ENCODE results near the gene CAND2.
"Not testable (repeated sequence)": the region's sequence is repeated elsewhere in the genome, so short reads cannot be mapped to it uniquely, and the experiment has no call there.

The CAND2 gene

GRCh38 chr3:12772462-12772861 lies 24.0 kb upstream of the CAND2 start:
- no peak for DNase-seq

GRCh38 chr3:12773030-12773709 lies 23.3 kb upstream of the CAND2 start:
- DNase-seq: no peak

GRCh38 chr3:12773710-12774086 lies 22.8 kb upstream of the CAND2 start:
- DNase-seq: no peak

DNA sequence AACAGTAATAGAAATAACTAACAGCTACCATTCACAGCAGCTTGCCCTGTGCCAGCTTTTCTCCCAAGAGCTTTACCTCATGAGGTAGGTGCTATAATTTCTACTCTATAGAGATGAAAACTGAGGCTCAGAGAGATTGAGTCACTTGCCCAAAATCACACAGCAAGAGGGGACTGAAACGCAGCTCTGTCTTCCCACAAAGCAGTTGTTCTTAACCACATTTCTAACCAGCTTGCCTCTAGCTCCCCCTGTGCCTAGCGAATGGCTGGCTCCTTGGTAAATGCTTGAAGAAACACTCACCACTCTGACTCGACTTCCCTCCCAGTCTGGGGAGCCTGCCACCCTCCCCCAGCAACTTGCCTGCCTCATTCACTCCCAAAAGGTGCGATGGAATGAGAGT lies 21.9 kb upstream of the CAND2 start:
- DNase-seq: no peak

DNA sequence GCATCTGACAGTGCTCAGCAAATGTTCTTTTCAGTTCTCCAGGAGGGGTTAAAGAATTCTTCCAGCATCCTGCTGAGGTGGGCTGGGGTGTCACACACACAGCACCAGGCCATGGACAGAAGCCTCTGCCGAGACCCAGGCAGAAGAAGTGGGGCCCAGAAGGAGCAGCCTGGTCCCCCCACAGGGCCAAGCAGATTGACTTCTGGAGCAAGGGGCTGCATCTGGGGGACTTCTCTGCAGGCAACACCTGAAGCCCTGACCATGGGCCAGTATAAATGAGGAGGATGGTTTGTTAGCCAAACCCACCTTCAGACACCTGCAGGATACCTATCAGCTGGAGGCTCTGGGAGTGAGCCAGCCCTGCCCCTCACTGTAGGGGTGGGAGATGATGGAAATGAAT lies 21.3 kb upstream of the CAND2 start:
- DNase-seq: no peak

DNA sequence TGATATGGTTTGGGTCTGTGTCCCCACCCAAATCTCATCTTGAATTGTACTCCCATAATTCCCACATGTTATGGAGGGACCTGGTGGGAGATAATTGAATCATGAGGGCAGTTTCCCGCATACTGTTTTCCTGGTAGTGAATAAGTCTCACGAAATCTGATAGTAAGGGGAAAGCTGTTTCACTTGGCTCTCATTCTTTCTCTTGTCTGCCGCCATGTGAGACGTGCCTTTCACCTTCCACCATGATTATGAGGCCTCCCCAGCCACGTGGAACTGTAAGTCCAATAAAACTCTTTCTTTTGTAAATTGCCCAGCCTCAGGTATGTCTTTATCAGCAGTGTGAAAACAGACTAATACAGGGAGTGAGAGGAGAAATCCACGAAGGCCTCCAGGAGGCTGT lies 20.5 kb upstream of the CAND2 start:
- not testable (repeated sequence) for DNase-seq

GRCh38 chr3:12777171-12777570 lies 19.3 kb upstream of the CAND2 start:
- DNase-seq: no peak

- no peak for DNase-seq
Measured at GRCh38 chr3:12780751-12781150, 15.7 kb upstream of the CAND2 start.

GRCh38 chr3:12782172-12782815 lies 14.2 kb upstream of the CAND2 start:
- peak; percentile 29 for DNase-seq

DNA sequence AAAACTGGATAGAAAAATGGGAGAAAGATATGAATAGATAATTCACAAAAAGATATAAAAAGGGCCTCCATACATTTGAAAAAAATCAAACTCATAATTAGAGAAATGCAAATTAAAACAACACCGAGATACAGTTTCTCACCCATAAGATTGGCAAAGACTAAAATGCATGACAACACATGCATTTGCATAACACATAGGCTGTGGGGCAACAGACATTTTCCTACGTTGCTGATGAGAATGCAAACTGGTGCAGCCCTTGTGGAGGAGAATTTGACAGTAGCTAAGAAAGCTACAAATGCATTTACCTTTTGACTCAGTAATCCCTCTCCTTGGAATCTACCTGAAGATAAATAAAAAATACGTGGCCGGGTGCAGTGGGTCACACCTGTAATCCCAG lies 11.4 kb upstream of the CAND2 start:
- DNase-seq: no peak

DNA sequence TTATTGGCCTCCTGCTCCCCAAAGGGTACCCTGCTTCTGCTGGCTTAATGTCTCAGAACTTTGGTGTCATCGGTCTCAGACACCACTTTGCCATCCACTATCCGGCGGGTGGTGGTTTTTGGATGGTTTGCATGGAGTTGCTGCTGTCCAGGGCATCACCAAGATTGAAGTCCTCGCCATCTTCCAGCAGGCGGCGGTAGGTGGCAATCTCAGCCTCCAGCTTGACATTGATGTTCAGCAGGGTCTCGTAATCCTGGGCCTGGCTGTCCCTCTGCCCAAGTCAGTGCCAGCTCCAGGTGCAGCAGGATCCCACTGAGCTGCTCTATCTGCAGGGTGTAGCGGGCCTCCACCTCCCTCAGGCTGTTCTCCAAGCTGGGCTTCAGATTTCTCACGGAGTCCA lies 9.1 kb upstream of the CAND2 start:
- DNase-seq: peak; percentile 22

- DNase-seq: not testable (repeated sequence)
Measured at GRCh38 chr3:12787967-12788690, 8.4 kb upstream of the CAND2 start.

DNA sequence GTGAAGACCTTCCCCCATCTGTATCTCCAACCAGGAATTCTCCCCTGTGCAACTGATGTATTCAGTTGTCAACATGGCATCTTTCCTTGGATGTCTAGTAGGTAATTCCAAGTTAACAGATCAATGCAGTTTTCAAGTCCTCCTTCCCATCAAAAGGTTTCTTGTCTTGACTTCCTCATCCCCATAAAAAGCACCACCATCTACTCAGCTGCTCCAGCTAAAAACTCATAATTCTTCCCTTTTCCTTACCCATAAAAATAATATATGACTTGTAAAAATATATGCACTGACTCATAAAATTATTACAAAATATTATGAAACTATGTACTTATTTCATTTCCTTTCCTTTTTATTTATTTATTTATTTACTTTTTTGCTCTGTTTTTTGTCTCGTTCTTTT lies 5.0 kb upstream of the CAND2 start:
- no peak for DNase-seq

- DNase-seq: no peak
Measured at GRCh38 chr3:12793701-12794100, 2.8 kb upstream of the CAND2 start.

GRCh38 chr3:12797124-12797891 lies 828 bp downstream of the CAND2 start:
- no peak for DNase-seq

- no peak for DNase-seq
Measured at GRCh38 chr3:12797892-12798558, 1.5 kb downstream of the CAND2 start.

- DNase-seq: no peak
Measured at GRCh38 chr3:12798559-12799179, 2.2 kb downstream of the CAND2 start.

- no peak for DNase-seq
Measured at GRCh38 chr3:12799525-12800440, 3.3 kb downstream of the CAND2 start.

DNA sequence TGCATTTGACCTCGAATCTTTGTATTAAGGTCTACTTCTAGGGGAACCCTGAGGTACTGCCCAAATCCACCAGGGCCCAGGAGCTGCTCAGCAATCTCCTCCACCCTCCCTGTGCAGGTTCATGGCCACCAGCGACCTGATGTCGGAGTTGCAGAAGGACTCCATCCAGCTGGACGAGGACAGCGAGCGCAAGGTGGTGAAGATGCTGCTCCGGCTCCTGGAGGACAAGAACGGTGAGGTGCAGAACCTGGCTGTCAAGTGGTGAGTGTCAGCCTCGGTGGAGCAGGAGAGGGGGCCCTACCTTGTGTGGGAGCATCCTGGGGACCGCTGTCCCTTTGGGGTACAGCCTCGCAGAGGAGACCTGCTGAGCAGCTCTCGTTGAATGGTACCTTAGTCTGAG lies 6.9 kb downstream of the CAND2 start:
- DNase-seq: no peak

- DNase-seq: no peak
Measured at GRCh38 chr3:12807066-12807465, 10.6 kb downstream of the CAND2 start.

Data from fibroblast of skin of right biceps (primary cell).